Endothelial cell of umbilical vein (primary cell): ENCODE data around the gene HOXD4.

Source experiments
- POLR2AphosphoS5 ChIP-seq: IDR thresholded peaks from 2 replicates; pipeline ENCODE4 v1.6.1; 2012; ENCODE audit warnings: low read depth, mild to moderate bottlenecking, control low read depth, low read length, moderate library complexity; ENCODE audit not compliant: insufficient read depth
- TF ChIP-seq, protein P1 (sequence below), 2 donors: IDR thresholded peaks; 1 replicate in 1 of 2; 2 replicates in 1 of 2; pipeline ENCODE4 v1.5.1; 2011; ENCODE audit warnings: low read length in 2 of 2, mild to moderate bottlenecking in 2 of 2, moderate library complexity in 2 of 2, control low read depth in 1 of 2, inconsistent platforms in 1 of 2, low read depth in 1 of 2; ENCODE audit not compliant: insufficient read depth in 1 of 2; ENCODE audit errors: extremely low read depth in 1 of 2

DNA sequence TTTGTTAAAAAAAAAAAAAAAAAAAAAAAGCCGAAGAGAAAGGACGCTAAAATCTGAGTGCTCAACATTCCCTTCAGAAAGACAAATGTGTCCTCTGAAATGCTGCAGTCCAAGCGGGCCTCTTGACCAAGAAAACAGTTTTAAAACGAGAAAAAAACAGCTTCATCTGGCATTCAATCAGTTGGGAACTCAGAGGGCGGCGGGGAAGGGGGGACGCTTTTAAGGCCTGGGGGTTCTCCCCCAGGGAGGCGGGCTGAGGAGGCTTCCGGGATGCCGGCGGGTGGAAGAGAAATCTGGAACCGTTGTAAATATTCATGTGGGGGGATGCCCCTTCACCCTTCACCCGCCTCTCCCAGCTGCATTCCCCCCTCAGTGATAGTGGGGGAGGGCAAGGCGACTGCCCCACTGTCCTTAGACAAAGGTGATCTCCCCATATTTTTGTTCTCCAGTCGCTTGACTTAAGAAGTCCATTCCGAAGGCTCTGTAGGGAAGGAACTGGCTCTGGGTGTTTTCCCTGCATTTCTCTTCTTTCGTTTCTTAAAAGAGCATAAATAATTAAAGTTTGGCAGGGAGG, 47.5 kb upstream of the HOXD4 start:
- TF ChIP-seq, protein P1, sequence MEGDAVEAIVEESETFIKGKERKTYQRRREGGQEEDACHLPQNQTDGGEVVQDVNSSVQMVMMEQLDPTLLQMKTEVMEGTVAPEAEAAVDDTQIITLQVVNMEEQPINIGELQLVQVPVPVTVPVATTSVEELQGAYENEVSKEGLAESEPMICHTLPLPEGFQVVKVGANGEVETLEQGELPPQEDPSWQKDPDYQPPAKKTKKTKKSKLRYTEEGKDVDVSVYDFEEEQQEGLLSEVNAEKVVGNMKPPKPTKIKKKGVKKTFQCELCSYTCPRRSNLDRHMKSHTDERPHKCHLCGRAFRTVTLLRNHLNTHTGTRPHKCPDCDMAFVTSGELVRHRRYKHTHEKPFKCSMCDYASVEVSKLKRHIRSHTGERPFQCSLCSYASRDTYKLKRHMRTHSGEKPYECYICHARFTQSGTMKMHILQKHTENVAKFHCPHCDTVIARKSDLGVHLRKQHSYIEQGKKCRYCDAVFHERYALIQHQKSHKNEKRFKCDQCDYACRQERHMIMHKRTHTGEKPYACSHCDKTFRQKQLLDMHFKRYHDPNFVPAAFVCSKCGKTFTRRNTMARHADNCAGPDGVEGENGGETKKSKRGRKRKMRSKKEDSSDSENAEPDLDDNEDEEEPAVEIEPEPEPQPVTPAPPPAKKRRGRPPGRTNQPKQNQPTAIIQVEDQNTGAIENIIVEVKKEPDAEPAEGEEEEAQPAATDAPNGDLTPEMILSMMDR (IDR thresholded peaks at IDR 0.05; ENCODE audit: extremely low read depth in 1 of 2, insufficient read depth in 1 of 2, low read depth in 1 of 2, low read length in 2 of 2), result no peak
- TF ChIP-seq POLR2AphosphoS5, result no peak
